HUES6 (cell line): ENCODE measurements around the gene SYNCRIP.

Source experiments
- H3K27ac ChIP-seq: 2 replicates; pipeline ENCODE4 v1.7.0; 2013; ENCODE audit warnings: low read depth, mild to moderate bottlenecking, low read length, inconsistent platforms
- H3K27me3 ChIP-seq: 2 replicates; pipeline ENCODE4 v1.6.1; 2013; ENCODE audit warnings: low read length; ENCODE audit not compliant: control insufficient read depth, insufficient read depth
- H3K36me3 ChIP-seq: 2 replicates; pipeline ENCODE4 v1.6.1; 2013; ENCODE audit warnings: low read length; ENCODE audit not compliant: control insufficient read depth, insufficient read depth
- H3K4me1 ChIP-seq: 2 replicates; pipeline ENCODE4 v1.6.1; 2013; ENCODE audit warnings: low read length; ENCODE audit not compliant: control insufficient read depth, insufficient read depth
- H3K4me3 ChIP-seq: 2 replicates; pipeline ENCODE4 v1.5.1; 2013; ENCODE audit warnings: low read depth, low read length
- H3K9ac ChIP-seq: one replicate; pipeline ENCODE4 v1.6.1; 2013; ENCODE audit warnings: mild to moderate bottlenecking, low read length
- H3K9me3 ChIP-seq: 2 replicates; pipeline ENCODE4 v1.6.1; 2013; ENCODE audit warnings: low read depth, low read length; ENCODE audit not compliant: control insufficient read depth, insufficient read depth

Gene SYNCRIP

GRCh38 chr6:85662251-85662650 lies 19.6 kb upstream of the SYNCRIP start:
- H3K4me3 ChIP-seq = no peak overlapping the region
- H3K27ac ChIP-seq = no peak overlapping the region
- H3K4me1 ChIP-seq = no peaks in the 10 kb centered on the region
- H3K27me3 ChIP-seq = no peaks in the 10 kb centered on the region
- peaks cover 2% of the 10 kb centered on the region; the same call in 1 of the 2 replicates for H3K9me3 ChIP-seq
- H3K9ac ChIP-seq = no peak overlapping the region
- no peaks in the 10 kb centered on the region for H3K36me3 ChIP-seq

GRCh38 chr6:85660181-85660611 lies 17.5 kb upstream of the SYNCRIP start:
- Histone ChIP-seq H3K9ac (no peak overlapping the region), H3K36me3 (no peaks in the 10 kb centered on the region), H3K27me3 (no peaks in the 10 kb centered on the region), H3K4me3 (no peak overlapping the region), H3K4me1 (no peaks in the 10 kb centered on the region), H3K27ac (no peak overlapping the region), H3K9me3 (no peaks in the 10 kb centered on the region; the same call in 1 of the 2 replicates)

- peaks cover 8% of the 10 kb centered on the region; the same call in 1 of the 2 replicates for H3K9me3 ChIP-seq
- H3K27ac ChIP-seq = no peak overlapping the region
- no peaks in the 10 kb centered on the region for H3K4me1 ChIP-seq
- H3K36me3 ChIP-seq = no peaks in the 10 kb centered on the region
- no peaks in the 10 kb centered on the region for H3K27me3 ChIP-seq
- no peak overlapping the region for H3K9ac ChIP-seq
- H3K4me3 ChIP-seq = no peak overlapping the region
Observed at GRCh38 chr6:85650606-85651005, 7.9 kb upstream of the SYNCRIP start.

- Histone ChIP-seq H3K4me3 (peak overlapping the region; percentile 94), H3K9me3 (peaks cover 10% of the 10 kb centered on the region; the same call in 1 of the 2 replicates), H3K27me3 (no peaks in the 10 kb centered on the region), H3K27ac (peak overlapping the region; percentile 100), H3K4me1 (peaks cover 19% of the 10 kb centered on the region), H3K9ac (peak overlapping the region; percentile 98), H3K36me3 (peaks cover 33% of the 10 kb centered on the region)
Observed at GRCh38 chr6:85644279-85644762, 1.6 kb upstream of the SYNCRIP start.

GRCh38 chr6:85643537-85644278 lies 1.0 kb upstream of the SYNCRIP start:
- Histone ChIP-seq H3K36me3 (peaks cover 39% of the 10 kb centered on the region), H3K4me3 (peak overlapping the region; percentile 94), H3K27ac (peak overlapping the region; percentile 100), H3K4me1 (peaks cover 21% of the 10 kb centered on the region), H3K9me3 (peaks cover 10% of the 10 kb centered on the region; the same call in 1 of the 2 replicates), H3K27me3 (no peaks in the 10 kb centered on the region), H3K9ac (peak overlapping the region; percentile 98)

GRCh38 chr6:85641897-85642773 lies 551 bp downstream of the SYNCRIP start:
- H3K36me3 ChIP-seq = peaks cover 54% of the 10 kb centered on the region
- peak overlapping the region; percentile 99 for H3K9ac ChIP-seq
- peaks cover 21% of the 10 kb centered on the region for H3K4me1 ChIP-seq
- H3K4me3 ChIP-seq = peak overlapping the region; percentile 100
- no peaks in the 10 kb centered on the region for H3K27me3 ChIP-seq
- peak overlapping the region; percentile 96 for H3K27ac ChIP-seq
- peaks cover 2% of the 10 kb centered on the region; the same call in 1 of the 2 replicates for H3K9me3 ChIP-seq

GRCh38 chr6:85641522-85641896 lies 1.2 kb downstream of the SYNCRIP start:
- H3K4me1 ChIP-seq = peaks cover 21% of the 10 kb centered on the region

GRCh38 chr6:85640821-85641220 lies 1.9 kb downstream of the SYNCRIP start:
- H3K27ac ChIP-seq = no peak overlapping the region
- H3K4me1 ChIP-seq = peaks cover 21% of the 10 kb centered on the region
- H3K27me3 ChIP-seq = no peaks in the 10 kb centered on the region
- peaks cover 68% of the 10 kb centered on the region for H3K36me3 ChIP-seq
- peak overlapping the region; percentile 99 for H3K9ac ChIP-seq
- peaks cover 2% of the 10 kb centered on the region; the same call in 1 of the 2 replicates for H3K9me3 ChIP-seq
- peak overlapping the region; percentile 100 for H3K4me3 ChIP-seq

More at GRCh38 chr6:85641522-85641896, 1.2 kb downstream of the SYNCRIP start:
- Histone ChIP-seq H3K27me3 (no peaks in the 10 kb centered on the region), H3K9ac (peak overlapping the region; percentile 99), H3K9me3 (peaks cover 2% of the 10 kb centered on the region; the same call in 1 of the 2 replicates), H3K4me3 (peak overlapping the region; percentile 100), H3K27ac (peak overlapping the region; percentile 96), H3K36me3 (peaks cover 61% of the 10 kb centered on the region)

GRCh38 chr6:85637579-85637978 lies 5.1 kb downstream of the SYNCRIP start:
- H3K9me3 ChIP-seq = no peaks in the 10 kb centered on the region
- H3K9ac ChIP-seq = no peak overlapping the region
- no peak overlapping the region for H3K27ac ChIP-seq
- H3K36me3 ChIP-seq = peaks cover 97% of the 10 kb centered on the region
- no peaks in the 10 kb centered on the region for H3K27me3 ChIP-seq
- H3K4me3 ChIP-seq = no peak overlapping the region
- peaks cover 16% of the 10 kb centered on the region for H3K4me1 ChIP-seq

GRCh38 chr6:85632164-85632942 lies 10.3 kb downstream of the SYNCRIP start:
- Histone ChIP-seq H3K9me3 (no peaks in the 10 kb centered on the region), H3K27me3 (no peaks in the 10 kb centered on the region), H3K27ac (no peak overlapping the region), H3K4me1 (no peaks in the 10 kb centered on the region; the same call in 1 of the 2 replicates), H3K4me3 (no peak overlapping the region), H3K9ac (no peak overlapping the region), H3K36me3 (peaks cover 95% of the 10 kb centered on the region)
